ENCODE data around the gene CDO1.

- TF ChIP-seq ZNF462 (CRISPR knock-in tag; IDR thresholded peaks at IDR 0.05) (no peak), POLR2AphosphoS5 (IDR thresholded peaks at IDR 0.05; ENCODE audit: low read depth) (no peak), EZH2phosphoT487 (IDR thresholded peaks at IDR 0.05; ENCODE audit: unreplicated experiment) (no peak), EZH2 (IDR thresholded peaks at IDR 0.05; ENCODE audit: low read depth, unreplicated experiment) (no peak), STAT1 (IDR thresholded peaks at IDR 0.05; ENCODE audit: unreplicated experiment) (no peak), CREB1 (CRISPR knock-in tag; IDR thresholded peaks at IDR 0.05; ENCODE audit: low read depth) (no peak), JUNB (IDR thresholded peaks at IDR 0.05; ENCODE audit: unreplicated experiment) (no peak)
- TF ChIP-seq, protein P1, sequence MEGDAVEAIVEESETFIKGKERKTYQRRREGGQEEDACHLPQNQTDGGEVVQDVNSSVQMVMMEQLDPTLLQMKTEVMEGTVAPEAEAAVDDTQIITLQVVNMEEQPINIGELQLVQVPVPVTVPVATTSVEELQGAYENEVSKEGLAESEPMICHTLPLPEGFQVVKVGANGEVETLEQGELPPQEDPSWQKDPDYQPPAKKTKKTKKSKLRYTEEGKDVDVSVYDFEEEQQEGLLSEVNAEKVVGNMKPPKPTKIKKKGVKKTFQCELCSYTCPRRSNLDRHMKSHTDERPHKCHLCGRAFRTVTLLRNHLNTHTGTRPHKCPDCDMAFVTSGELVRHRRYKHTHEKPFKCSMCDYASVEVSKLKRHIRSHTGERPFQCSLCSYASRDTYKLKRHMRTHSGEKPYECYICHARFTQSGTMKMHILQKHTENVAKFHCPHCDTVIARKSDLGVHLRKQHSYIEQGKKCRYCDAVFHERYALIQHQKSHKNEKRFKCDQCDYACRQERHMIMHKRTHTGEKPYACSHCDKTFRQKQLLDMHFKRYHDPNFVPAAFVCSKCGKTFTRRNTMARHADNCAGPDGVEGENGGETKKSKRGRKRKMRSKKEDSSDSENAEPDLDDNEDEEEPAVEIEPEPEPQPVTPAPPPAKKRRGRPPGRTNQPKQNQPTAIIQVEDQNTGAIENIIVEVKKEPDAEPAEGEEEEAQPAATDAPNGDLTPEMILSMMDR (conservative IDR thresholded peaks at IDR 0.05; ENCODE audit: low read depth in 2 of 2) = no peak
- TF ChIP-seq, protein P2, sequence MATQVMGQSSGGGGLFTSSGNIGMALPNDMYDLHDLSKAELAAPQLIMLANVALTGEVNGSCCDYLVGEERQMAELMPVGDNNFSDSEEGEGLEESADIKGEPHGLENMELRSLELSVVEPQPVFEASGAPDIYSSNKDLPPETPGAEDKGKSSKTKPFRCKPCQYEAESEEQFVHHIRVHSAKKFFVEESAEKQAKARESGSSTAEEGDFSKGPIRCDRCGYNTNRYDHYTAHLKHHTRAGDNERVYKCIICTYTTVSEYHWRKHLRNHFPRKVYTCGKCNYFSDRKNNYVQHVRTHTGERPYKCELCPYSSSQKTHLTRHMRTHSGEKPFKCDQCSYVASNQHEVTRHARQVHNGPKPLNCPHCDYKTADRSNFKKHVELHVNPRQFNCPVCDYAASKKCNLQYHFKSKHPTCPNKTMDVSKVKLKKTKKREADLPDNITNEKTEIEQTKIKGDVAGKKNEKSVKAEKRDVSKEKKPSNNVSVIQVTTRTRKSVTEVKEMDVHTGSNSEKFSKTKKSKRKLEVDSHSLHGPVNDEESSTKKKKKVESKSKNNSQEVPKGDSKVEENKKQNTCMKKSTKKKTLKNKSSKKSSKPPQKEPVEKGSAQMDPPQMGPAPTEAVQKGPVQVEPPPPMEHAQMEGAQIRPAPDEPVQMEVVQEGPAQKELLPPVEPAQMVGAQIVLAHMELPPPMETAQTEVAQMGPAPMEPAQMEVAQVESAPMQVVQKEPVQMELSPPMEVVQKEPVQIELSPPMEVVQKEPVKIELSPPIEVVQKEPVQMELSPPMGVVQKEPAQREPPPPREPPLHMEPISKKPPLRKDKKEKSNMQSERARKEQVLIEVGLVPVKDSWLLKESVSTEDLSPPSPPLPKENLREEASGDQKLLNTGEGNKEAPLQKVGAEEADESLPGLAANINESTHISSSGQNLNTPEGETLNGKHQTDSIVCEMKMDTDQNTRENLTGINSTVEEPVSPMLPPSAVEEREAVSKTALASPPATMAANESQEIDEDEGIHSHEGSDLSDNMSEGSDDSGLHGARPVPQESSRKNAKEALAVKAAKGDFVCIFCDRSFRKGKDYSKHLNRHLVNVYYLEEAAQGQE (IDR thresholded peaks at IDR 0.05; ENCODE audit: unreplicated experiment) = no peak
Measured at GRCh38 chr5:115810761-115811160, 5.7 kb downstream of the CDO1 start.

Data from GM23338 (cell line).